HUDEP-2 (cell line): ENCODE data around the gene RPL29.
A peak's percentile ranks its signal among the peaks of the same experiment; 100 is the strongest.
"Not testable (repeated sequence)": the region's sequence is repeated elsewhere in the genome, so short reads cannot be mapped to it uniquely, and the experiment has no call there.

Source experiments
- DNase-seq, 76 experiments: peaks; one replicate each; lab custom pipeline; 2025; ENCODE audit not compliant: unreplicated experiment in 76 of 76; lab: John Stamatoyannopoulos, UW

Gene RPL29

GRCh38 chr3:52007291-52007690 lies 11.6 kb upstream of the RPL29 start:
- DNase-seq: no peak

- DNase-seq: no peak
These were observed 11.1 kb upstream of the RPL29 start for GRCh38 chr3:52006820-52007133.

- peak in 5 of 76 experiments; percentile 21 to 31 (median 28) for DNase-seq
These were observed 10.5 kb upstream of the RPL29 start for GRCh38 chr3:52006017-52006819.

GRCh38 chr3:52005571-52005986 lies 9.9 kb upstream of the RPL29 start:
- DNase-seq: no peak

- no peak for DNase-seq
These were observed 9.3 kb upstream of the RPL29 start for GRCh38 chr3:52004906-52005395.

- DNase-seq: no peak
These were observed 8.6 kb upstream of the RPL29 start for GRCh38 chr3:52004163-52004787.

- DNase-seq: no peak
These were observed 7.1 kb upstream of the RPL29 start for GRCh38 chr3:52002748-52003147.

- peak in 54 of 76 experiments; percentile 4 to 72 (median 48) for DNase-seq
These were observed 5.8 kb upstream of the RPL29 start for GRCh38 chr3:52001443-52001974.

GRCh38 chr3:51999846-52000245 lies 4.2 kb upstream of the RPL29 start:
- peak in 72 of 76 experiments; percentile 21 to 86 (median 66) for DNase-seq

- no peak for DNase-seq
These were observed 3.1 kb upstream of the RPL29 start for GRCh38 chr3:51998774-51999173.

GRCh38 chr3:51997935-51998596 lies 2.4 kb upstream of the RPL29 start:
- no peak for DNase-seq

- no peak for DNase-seq
These were observed 1.5 kb upstream of the RPL29 start for GRCh38 chr3:51997172-51997571.

GRCh38 chr3:51994530-51994929 lies 1.2 kb downstream of the RPL29 start:
- DNase-seq: peak in 1 of 76 experiments; percentile 18

- DNase-seq: not testable (repeated sequence)
These were observed 2.0 kb downstream of the RPL29 start for GRCh38 chr3:51993657-51994056.

- no peak for DNase-seq
These were observed 3.5 kb downstream of the RPL29 start for GRCh38 chr3:51992017-51992682.

GRCh38 chr3:51990501-51990971 lies 5.2 kb downstream of the RPL29 start:
- not testable (repeated sequence) for DNase-seq

- no peak for DNase-seq
These were observed 7.2 kb downstream of the RPL29 start for GRCh38 chr3:51988286-51989146.

- peak in 3 of 76 experiments; percentile 8 to 36 (median 25) for DNase-seq
These were observed 8.1 kb downstream of the RPL29 start for GRCh38 chr3:51987568-51987967.
